CD4-positive, alpha-beta T cell treated with Interleukin-6 for 4 hours (primary cell): Measurements from ENCODE around the gene CHD6.
A peak's percentile ranks its signal among the peaks of the same experiment; 100 is the strongest.

ENCODE experiments used
- DNase-seq: peaks from one replicate; pipeline ENCODE4 v3.0.0-alpha.2; 2020; ENCODE audit warnings: mixed read lengths

Gene CHD6

GRCh38 chr20:41506192-41506915 is 111.8 kb downstream of the CHD6 start:
- DNase-seq = no peak

- DNase-seq = no peak
Measured at GRCh38 chr20:41505184-41505583, 113.0 kb downstream of the CHD6 start.

- no peak for DNase-seq
Measured at GRCh38 chr20:41501376-41501775, 116.8 kb downstream of the CHD6 start.

GRCh38 chr20:41499961-41500725 is 118.0 kb downstream of the CHD6 start:
- DNase-seq = no peak

GRCh38 chr20:41499064-41499463 is 119.1 kb downstream of the CHD6 start:
- no peak for DNase-seq

- DNase-seq = no peak
Measured at GRCh38 chr20:41497186-41497895, 120.8 kb downstream of the CHD6 start.

GRCh38 chr20:41494451-41494850 is 123.7 kb downstream of the CHD6 start:
- DNase-seq = no peak

GRCh38 chr20:41483553-41483930 is 134.6 kb downstream of the CHD6 start:
- no peak for DNase-seq

GRCh38 chr20:41482647-41483552 is 135.3 kb downstream of the CHD6 start:
- DNase-seq = no peak

- DNase-seq = peak; percentile 25
Measured at GRCh38 chr20:41480054-41480770, 138.0 kb downstream of the CHD6 start.

GRCh38 chr20:41479113-41479512 is 139.1 kb downstream of the CHD6 start:
- no peak for DNase-seq

- no peak for DNase-seq
Measured at GRCh38 chr20:41478026-41478425, 140.2 kb downstream of the CHD6 start.

GRCh38 chr20:41476446-41476845 is 141.7 kb downstream of the CHD6 start:
- no peak for DNase-seq

- no peak for DNase-seq
Measured at GRCh38 chr20:41476013-41476441, 142.2 kb downstream of the CHD6 start.

- no peak for DNase-seq
Measured at GRCh38 chr20:41475503-41475902, 142.7 kb downstream of the CHD6 start.

GRCh38 chr20:41470362-41471095 is 147.6 kb downstream of the CHD6 start:
- no peak for DNase-seq

GRCh38 chr20:41469868-41470267 is 148.3 kb downstream of the CHD6 start:
- DNase-seq = no peak

GRCh38 chr20:41468994-41469600 is 149.1 kb downstream of the CHD6 start:
- no peak for DNase-seq

- no peak for DNase-seq
Measured at GRCh38 chr20:41467690-41468089, 150.5 kb downstream of the CHD6 start.

- DNase-seq = no peak
Measured at GRCh38 chr20:41467220-41467619, 151.0 kb downstream of the CHD6 start.

- no peak for DNase-seq
Measured at GRCh38 chr20:41463567-41463966, 154.6 kb downstream of the CHD6 start.
